Gastrocnemius medialis (tissue), 4 donors: ENCODE results near the gene GOLGA6L22. TPM values are rescaled to one million over a fixed set of nuclear protein-coding genes. Genes with fewer than 3 reads are reported as not detected.
"Not testable (repeated sequence)": the region's sequence is repeated elsewhere in the genome, so short reads cannot be mapped to it uniquely, and the experiment has no call there.

Experiments used
- ATAC-seq, 2 donors: fragments of 150-250 bp; one replicate each; pipeline ENCODE4 v1.9.1; 2016
- DNase-seq, 2 donors: peaks; one replicate each; pipeline ENCODE4 v3.0.0-alpha.2; 2019
- H3K27ac ChIP-seq, 4 donors: fragments of 200-600 bp; sonication (generic); 1 replicate in 1 of 4; 2 replicates in 3 of 4; pipeline ENCODE4 v1.5.1; 2016 to 2018; ENCODE audit warnings: mild to moderate bottlenecking in 2 of 4, moderate library complexity in 1 of 4
- H3K27me3 ChIP-seq, 3 donors: fragments of 200-600 bp; sonication (generic) in 2 of 3; 1 replicate in 1 of 3; 2 replicates in 2 of 3; pipeline versions ENCODE4 v1.5.1 to v1.6.0; 2016 to 2019; ENCODE audit warnings: mild to moderate bottlenecking in 1 of 3, moderate library complexity in 1 of 3
- H3K36me3 ChIP-seq, 2 donors: fragments of 200-600 bp; sonication (generic) in 1 of 2; one replicate each; pipeline ENCODE4 v1.5.1; 2017 to 2018
- H3K4me1 ChIP-seq, 2 donors: fragments of 200-600 bp; sonication (generic) in 1 of 2; one replicate each; pipeline ENCODE4 v1.5.1; 2016 to 2017; ENCODE audit warnings: mild to moderate bottlenecking in 2 of 2
- H3K4me3 ChIP-seq, 4 donors: fragments of 200-600 bp; sonication (generic) in 3 of 4; 1 replicate in 1 of 4; 2 replicates in 3 of 4; pipeline ENCODE4 v1.5.1; 2016 to 2019; ENCODE audit warnings: mild to moderate bottlenecking in 2 of 4
- H3K9me3 ChIP-seq, 3 donors: fragments of 200-600 bp; sonication (generic) in 2 of 3; 1 replicate in 1 of 3; 2 replicates in 2 of 3; pipeline ENCODE4 v1.5.1; 2016 to 2019
- in situ Hi-C, 4 donors: fragments of 200-750 bp; cut with MboI; loops; one replicate each; pipeline versions ENCODE4 v1.15.0 to v1.8.0; 2017; ENCODE audit warnings: low sequenced_read_pairs in 4 of 4
- intact Hi-C: fragments of 100-400 bp; cut with DNase I; formaldehyde crosslinking; loops from one replicate; pipeline ENCODE4 v1.15.1; 2023; ENCODE audit warnings: low total_unique reads
- total RNA-seq, 4 donors: library from RNA; depleted of rRNA; stranded (reverse); fragments of >200 nt; gene quantifications; one replicate each; pipeline versions ENCODE4 v1.1.0 to v1.2.3, GENCODE V29; 2016

The GOLGA6L22 gene, protein sequence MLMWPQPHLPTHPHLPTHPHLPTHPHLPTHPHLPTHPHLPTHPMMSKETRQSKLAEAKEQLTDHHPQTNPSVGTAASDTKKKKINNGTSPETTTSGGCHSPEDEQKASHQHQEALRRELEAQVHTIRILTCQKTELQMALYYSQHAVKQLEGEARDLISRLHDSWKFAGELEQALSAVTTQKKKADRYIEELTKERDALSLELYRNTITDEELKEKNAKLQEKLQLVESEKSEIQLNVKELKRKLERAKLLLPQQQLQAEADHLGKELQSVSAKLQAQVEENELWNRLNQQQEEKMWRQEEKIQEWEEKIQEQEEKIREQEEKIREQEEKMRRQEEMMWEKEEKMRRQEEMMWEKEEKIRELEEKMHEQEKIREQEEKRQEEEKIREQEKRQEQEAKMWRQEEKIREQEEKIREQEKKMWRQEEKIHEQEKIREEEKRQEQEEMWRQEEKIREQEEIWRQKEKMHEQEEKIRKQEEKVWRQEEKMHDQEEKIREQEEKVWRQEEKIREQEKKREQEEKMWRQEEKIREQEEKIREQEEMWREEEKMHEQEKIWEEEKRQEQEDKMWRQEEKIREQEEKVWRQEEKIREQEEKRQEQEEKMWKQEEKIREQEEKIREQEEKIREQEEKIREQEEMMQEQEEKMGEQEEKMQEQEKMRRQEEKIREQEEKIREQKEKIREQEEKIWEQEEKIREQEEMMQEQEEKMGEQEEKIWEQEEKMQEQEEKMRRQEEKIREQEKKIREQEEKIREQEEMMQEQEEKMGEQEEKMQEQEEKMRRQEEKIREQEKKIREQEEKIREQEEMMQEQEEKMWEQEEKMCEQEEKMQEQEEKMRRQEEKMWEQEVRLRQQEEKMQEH
- not detected for total RNA-seq

DNA sequence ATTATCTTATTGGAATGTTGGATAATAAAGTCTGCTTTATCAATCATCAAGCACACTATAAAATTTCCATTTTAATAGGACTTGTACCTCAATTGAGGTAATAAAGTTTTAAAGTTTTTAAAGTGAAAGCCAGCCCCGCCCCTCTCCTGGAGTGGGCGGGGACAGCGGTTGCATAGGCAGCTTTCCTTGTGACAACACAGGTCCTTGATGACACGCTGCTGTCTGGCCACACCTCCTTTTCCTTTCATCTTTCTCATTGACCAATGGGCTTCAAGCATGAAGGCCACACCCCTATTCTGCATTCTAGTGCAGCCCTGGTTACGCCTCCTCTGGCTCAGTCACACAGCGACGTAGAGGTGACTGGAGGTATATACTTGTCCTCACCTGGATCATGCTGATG is at the start of gene GOLGA6L22:
TSS of gene GOLGA6L22 (plus strand) at position 301 of the 400 bp plus-strand sequence. CDS start at position 392, 91 bp downstream.
- ATAC-seq, DNase-seq, H3K27me3 ChIP-seq, H3K4me3 ChIP-seq, H3K4me1 ChIP-seq, H3K27ac ChIP-seq, H3K36me3 ChIP-seq, in situ Hi-C loops, intact Hi-C loops, H3K9me3 ChIP-seq: not testable (repeated sequence)

DNA sequence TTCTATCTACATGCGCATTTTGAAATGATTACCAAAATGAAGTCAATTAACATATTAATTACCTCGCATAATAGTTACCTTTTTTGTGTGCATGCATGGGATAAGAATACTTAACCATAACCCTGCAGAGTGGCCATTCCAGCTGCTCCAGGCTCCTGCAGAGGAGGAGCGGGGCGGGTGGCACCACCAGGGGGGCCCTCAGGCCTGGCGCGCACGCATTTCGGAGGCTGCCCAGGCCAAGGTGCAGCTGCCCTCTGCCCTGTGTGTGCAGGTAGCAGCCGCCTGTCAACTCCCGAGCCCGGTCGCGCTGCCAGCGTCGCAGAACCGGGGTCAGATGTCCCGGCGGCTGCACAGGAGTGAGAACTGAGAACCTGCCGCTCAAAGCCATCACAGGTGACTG is 41.4 kb upstream of the GOLGA6L22 start:
- H3K4me3 ChIP-seq, DNase-seq: not testable (repeated sequence)

DNA sequence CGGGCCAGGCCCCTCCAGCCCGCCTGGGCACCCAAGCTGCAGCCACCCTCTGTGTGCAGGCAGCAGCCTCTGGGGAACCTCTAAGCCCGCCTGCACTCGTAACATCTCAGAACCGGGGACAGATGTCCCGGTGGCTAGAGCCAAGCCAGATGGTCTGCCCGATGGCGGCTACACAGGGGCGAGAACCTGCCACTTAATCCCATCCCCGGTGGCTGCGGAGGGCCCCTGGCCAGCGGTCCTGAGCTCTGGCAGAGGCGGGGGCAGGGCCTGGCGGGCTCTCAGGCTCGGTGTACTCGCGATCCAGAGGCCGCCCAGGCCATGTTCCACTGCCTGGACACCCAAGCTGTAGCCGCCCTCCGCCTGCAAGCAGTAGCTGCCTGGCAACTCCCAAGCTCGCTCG is 40.9 kb upstream of the GOLGA6L22 start:
- ATAC-seq, H3K4me1 ChIP-seq, H3K27me3 ChIP-seq, H3K27ac ChIP-seq, H3K9me3 ChIP-seq, H3K36me3 ChIP-seq, H3K4me3 ChIP-seq, intact Hi-C loops, DNase-seq, in situ Hi-C loops: not testable (repeated sequence)

More for the DNA sequence above, 41.4 kb upstream of the GOLGA6L22 start:
- in situ Hi-C loops, H3K9me3 ChIP-seq, intact Hi-C loops, ATAC-seq, H3K36me3 ChIP-seq, H3K27me3 ChIP-seq, H3K4me1 ChIP-seq, H3K27ac ChIP-seq: not testable (repeated sequence)

DNA sequence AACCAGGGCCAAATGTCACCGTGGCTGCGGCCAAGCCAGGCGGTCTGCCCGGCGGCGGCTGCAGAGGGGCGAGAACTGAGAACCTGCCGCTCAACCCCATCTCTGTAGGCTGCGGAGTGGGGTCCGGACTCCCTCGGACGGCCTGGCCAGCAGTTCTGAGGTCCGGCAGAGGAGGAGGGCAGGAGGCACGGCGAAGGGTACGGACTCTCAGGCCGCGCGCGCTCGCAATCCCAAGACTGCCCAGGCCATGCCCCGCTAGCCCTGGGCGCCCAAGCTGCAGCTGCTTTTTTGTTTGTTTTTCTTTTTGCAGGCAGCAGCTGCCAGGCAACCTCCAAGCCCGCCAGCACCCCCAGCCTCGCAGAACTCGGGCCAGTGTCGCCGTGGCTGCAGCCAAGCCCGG is 40.5 kb upstream of the GOLGA6L22 start:
- H3K4me1 ChIP-seq, H3K9me3 ChIP-seq, in situ Hi-C loops, H3K27me3 ChIP-seq, DNase-seq, intact Hi-C loops, H3K4me3 ChIP-seq, ATAC-seq, H3K27ac ChIP-seq, H3K36me3 ChIP-seq: not testable (repeated sequence)

DNA sequence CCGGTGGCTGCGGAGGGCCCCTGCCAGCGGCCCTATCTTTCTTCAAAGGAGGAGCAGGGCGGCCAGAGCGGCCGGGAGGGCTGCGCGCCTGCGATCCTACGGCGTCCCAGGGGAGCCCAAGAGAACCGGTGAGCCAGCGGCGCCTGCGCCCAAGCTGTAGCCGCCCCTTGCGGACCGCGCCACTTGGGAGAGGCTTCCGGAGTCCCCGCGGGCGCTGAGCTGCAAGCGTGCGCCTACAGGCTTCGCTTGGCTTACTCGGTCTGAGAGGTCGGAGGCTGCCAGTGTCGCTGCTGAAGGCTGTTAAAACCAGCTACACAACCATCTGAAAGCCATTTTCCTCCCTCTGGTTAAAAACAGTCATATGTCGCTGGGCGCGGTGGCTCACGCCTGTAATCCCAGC is 40.0 kb upstream of the GOLGA6L22 start:
- H3K27me3 ChIP-seq, H3K4me3 ChIP-seq, H3K36me3 ChIP-seq, H3K9me3 ChIP-seq, intact Hi-C loops, in situ Hi-C loops, DNase-seq, H3K4me1 ChIP-seq, H3K27ac ChIP-seq, ATAC-seq: not testable (repeated sequence)

DNA sequence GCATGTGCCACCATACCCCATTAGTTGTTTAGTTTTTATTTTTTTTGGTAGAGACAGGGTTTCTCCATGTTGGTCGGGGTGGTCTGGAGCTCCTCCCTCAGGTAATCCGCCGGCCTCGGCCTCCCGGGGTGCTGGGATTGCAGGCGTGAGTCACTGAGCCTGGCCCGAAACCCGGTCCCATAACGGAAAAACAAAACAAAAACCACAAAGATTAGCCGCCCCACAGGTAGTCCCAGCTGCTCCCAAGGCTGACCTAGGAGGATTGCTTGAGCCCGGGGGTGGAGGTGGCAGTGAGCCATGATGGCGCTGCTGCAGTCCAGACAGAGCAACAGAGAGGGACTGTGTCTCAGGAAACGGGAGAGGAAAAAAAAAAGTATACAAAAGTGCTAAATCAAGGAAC is 38.4 kb upstream of the GOLGA6L22 start:
- H3K27me3 ChIP-seq, H3K4me3 ChIP-seq, H3K36me3 ChIP-seq, DNase-seq, intact Hi-C loops, H3K27ac ChIP-seq, H3K9me3 ChIP-seq, ATAC-seq, H3K4me1 ChIP-seq, in situ Hi-C loops: not testable (repeated sequence)

DNA sequence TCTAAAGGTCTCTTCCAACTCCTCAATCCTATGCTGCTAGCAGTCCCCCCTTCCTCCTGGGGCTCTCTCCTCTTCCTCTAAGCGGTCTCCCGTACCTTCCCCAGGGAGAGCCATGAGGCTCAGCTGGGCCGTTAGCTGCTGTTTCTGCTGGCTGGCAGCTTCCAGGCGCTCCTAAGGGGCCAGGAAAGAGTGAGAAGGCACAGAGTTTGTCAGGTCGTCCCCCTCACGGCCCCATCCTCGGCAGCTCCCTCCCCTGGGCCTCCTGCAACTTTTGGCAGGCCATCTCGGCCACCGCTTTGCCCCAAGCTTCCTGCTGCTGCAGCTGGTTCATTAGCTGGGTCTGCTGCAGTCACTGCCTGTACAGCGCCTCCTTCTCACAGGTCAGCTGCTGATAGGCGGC is 29.3 kb upstream of the GOLGA6L22 start:
- H3K4me1 ChIP-seq, DNase-seq, H3K27ac ChIP-seq, ATAC-seq, intact Hi-C loops, in situ Hi-C loops, H3K4me3 ChIP-seq, H3K36me3 ChIP-seq, H3K27me3 ChIP-seq, H3K9me3 ChIP-seq: not testable (repeated sequence)

DNA sequence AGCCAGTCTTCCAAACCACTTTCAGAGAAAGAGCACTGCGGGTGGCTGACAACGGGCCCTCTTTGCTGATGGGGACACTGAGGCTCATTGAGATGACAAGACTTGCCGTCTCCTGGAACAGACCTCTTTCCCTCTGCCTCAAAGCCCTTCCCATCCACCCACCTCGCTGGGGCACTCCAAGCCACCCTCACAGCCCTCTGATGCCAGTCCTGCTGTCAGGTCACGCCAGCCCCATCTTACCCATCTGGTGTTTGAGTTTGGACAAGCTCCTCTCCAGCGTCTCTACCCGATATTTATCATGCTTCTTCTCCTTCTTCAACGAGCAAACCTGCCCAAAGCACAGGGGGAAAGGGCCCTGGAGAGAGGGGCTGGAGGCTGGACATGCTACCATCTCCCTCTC is 27.0 kb upstream of the GOLGA6L22 start:
- ATAC-seq, in situ Hi-C loops: not testable (repeated sequence)

DNA sequence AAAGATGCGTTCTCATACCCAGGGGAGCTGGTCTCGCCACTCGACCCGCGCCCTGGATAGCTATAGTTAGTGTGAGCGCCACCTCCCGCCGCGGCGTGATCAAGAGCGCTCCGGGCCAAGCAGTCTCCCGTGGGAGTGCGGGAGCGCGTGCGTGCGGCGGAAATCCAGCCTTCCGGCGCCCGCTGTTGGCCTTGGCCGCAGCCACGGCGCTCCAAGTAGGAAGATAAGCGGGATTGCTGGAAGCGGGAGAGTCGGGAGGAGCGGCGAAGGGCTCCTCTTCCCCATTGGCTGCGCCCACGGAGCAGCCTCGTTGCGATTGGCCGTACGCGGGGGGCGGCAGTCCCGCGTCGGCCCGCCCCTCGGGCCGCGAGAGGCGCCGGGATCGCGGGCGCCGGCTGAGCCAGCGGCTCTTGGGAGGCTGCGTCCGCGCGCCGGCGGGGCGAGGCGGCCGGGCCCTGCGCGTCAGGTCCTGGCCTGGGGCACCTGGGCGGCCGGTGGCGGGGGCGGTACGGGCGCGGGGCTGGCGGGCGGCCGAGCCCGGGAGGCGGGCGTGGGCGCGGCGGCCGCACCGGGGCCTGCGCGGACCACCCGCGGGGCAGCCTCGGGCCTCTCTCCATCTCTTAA is 35.9 kb downstream of the GOLGA6L22 start:
- Histone ChIP-seq H3K27ac (peak overlapping the region; percentile 62 to 84 (median 72)), H3K4me3 (peak overlapping the region; percentile 37 to 61 (median 52))
- ATAC-seq, H3K36me3 ChIP-seq, intact Hi-C loops, H3K27me3 ChIP-seq, in situ Hi-C loops, H3K4me1 ChIP-seq, H3K9me3 ChIP-seq: not testable (repeated sequence)
- peak; percentile 34 to 73 for DNase-seq

More for the DNA sequence above, 27.0 kb upstream of the GOLGA6L22 start:
- H3K4me1 ChIP-seq, intact Hi-C loops, H3K4me3 ChIP-seq, H3K27me3 ChIP-seq, H3K36me3 ChIP-seq, H3K27ac ChIP-seq, H3K9me3 ChIP-seq, DNase-seq: not testable (repeated sequence)

DNA sequence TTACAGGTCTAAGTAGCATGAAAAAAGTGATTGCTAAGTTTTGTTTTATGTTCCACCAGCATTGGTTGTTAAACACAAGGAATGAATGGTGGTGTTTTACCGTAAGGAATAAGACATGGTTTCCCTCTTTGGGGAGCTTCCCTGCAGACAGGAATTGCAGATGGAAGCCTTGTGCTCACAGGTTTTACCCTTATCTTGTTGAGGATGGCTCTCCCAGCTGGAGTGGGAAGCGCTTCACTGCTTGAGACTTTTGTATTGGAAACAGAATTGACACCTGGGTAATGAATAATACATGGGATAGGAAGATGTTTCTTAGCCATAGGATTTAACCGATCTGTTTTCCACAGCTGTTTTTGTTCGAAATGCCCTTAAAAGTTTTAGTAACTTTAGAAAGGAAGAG is 38.5 kb downstream of the GOLGA6L22 start:
- H3K4me3 ChIP-seq, DNase-seq, intact Hi-C loops, H3K27ac ChIP-seq, H3K27me3 ChIP-seq, H3K9me3 ChIP-seq, H3K36me3 ChIP-seq, H3K4me1 ChIP-seq, in situ Hi-C loops, ATAC-seq: not testable (repeated sequence)

DNA sequence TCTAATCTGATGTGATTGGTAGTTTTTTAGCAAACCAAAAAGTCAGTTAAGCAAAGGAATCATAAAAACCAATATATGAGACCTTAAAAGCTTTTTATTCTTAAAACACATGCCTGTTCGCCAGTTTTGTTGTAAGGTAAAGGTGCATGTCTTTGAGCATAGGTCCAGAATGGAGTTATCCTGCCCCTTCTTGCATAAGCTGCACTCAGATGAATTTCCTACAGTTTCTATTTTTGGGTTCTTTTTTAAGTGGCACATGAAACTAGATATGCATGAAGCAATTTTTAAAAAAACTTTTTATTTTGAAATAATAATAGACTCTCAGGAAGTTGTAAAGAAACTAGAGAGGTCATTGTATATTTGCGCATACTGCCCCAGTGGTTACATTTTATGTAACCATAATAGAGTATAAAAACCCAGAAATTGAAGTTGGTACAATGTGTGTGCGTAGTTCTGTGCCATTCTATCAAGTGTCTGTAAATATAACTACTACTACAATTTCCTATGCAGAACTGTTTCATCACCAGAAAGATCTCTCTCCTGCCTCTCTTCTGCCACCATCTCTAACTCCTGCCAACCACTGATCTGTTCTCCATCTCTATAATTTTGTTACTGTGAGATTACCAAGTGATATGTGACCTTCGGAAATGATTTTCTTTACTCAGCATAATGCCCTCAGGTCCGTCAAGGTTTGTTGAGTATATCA is 39.7 kb downstream of the GOLGA6L22 start:
- H3K36me3 ChIP-seq, H3K9me3 ChIP-seq, H3K27ac ChIP-seq, H3K4me1 ChIP-seq, intact Hi-C loops, H3K4me3 ChIP-seq, H3K27me3 ChIP-seq, in situ Hi-C loops, DNase-seq: not testable (repeated sequence)
- ATAC-seq, result peak; percentile 79 to 84
